ENCODE measurements around the gene OR8J1. TPM values are rescaled to one million over a fixed set of nuclear protein-coding genes. Genes with fewer than 3 reads are reported as not detected.

OR8J1 gene
- total RNA-seq, result not detected

GRCh38 chr11:56353991-56354390 is at the start of gene OR8J1:
TSS of gene OR8J1 (plus strand) at chr11:56354291. CDS start at chr11:56360247, 5,956 bp downstream.

GRCh38 chr11:56314844-56315243 is 39.2 kb upstream of the OR8J1 start, which contains the start of gene OR8K3:
TSS of gene OR8K3 (plus strand) at chr11:56315144. CDS start at chr11:56318307, 3,163 bp downstream.

GRCh38 chr11:56345739-56346138 is 8.4 kb upstream of the OR8J1 start, which contains the start of gene OR8K1:
TSS of gene OR8K1 (plus strand) at chr11:56346039. CDS start at chr11:56346039, 0 bp downstream.

GRCh38 chr11:56375324-56375723 is 21.2 kb downstream of the OR8J1 start, which contains the start of gene OR8U1:
TSS of gene OR8U1 (plus strand) at chr11:56375624. CDS start at chr11:56375624, 0 bp downstream.

Other genes starting within 250 kb of the OR8J1 start
- gene OR8H3, start 231.9 kb upstream of the OR8J1 start, total RNA-seq, result not detected
- not detected for gene OR8J3, start 214.1 kb upstream of the OR8J1 start, total RNA-seq
- not detected for gene OR8K5, start 194.0 kb upstream of the OR8J1 start, total RNA-seq
- not detected for gene OR5J2, start 177.7 kb upstream of the OR8J1 start, total RNA-seq
- not detected for gene OR5T2, start 120.0 kb upstream of the OR8J1 start, total RNA-seq
- not detected for gene OR5T3, start 102.0 kb upstream of the OR8J1 start, total RNA-seq
- gene OR5T1, start 80.1 kb upstream of the OR8J1 start, total RNA-seq, result not detected
- gene OR8H1, start 62.0 kb upstream of the OR8J1 start, total RNA-seq, result not detected
- gene OR8K3, start 39.1 kb upstream of the OR8J1 start, total RNA-seq, result not detected
- gene OR8K1, start 8.3 kb upstream of the OR8J1 start, total RNA-seq, result not detected
- not detected for gene OR8U1, start 21.3 kb downstream of the OR8J1 start, total RNA-seq
- not detected for gene OR5AL1, start 58.4 kb downstream of the OR8J1 start, total RNA-seq
- not detected for gene OR5M3, start 119.1 kb downstream of the OR8J1 start, total RNA-seq
- not detected for gene OR5M8, start 137.1 kb downstream of the OR8J1 start, total RNA-seq
- not detected for gene OR5M11, start 189.0 kb downstream of the OR8J1 start, total RNA-seq
- not detected for gene OR5M10, start 223.4 kb downstream of the OR8J1 start, total RNA-seq